GM08714 (cell line): Measurements from ENCODE around the gene VASH1.

Experiments used
- H3K4me3 ChIP-seq: fragments of 200-500 bp; sonication (Bioruptor generic); 2 replicates; pipeline ENCODE4 v1.5.1; 2014; ENCODE audit warnings: mild to moderate bottlenecking, low read length, inconsistent platforms
- ZNF274 ChIP-seq: IDR thresholded peaks from 2 replicates; pipeline ENCODE4 v1.6.1; 2012; ENCODE audit warnings: mild to moderate bottlenecking, low read depth, low read length

The VASH1 gene

GRCh38 chr14:76772300-76773187 is 11.3 kb downstream of the VASH1 start:
- no peak overlapping the region for H3K4me3 ChIP-seq
- TF ChIP-seq ZNF274, result no peak

GRCh38 chr14:76773188-76773885 is 12.1 kb downstream of the VASH1 start:
- H3K4me3 ChIP-seq, result no peak overlapping the region
- TF ChIP-seq ZNF274, result no peak

- TF ChIP-seq ZNF274, result no peak
- H3K4me3 ChIP-seq, result no peak overlapping the region
Observed at GRCh38 chr14:76773956-76774820, 12.9 kb downstream of the VASH1 start.

DNA sequence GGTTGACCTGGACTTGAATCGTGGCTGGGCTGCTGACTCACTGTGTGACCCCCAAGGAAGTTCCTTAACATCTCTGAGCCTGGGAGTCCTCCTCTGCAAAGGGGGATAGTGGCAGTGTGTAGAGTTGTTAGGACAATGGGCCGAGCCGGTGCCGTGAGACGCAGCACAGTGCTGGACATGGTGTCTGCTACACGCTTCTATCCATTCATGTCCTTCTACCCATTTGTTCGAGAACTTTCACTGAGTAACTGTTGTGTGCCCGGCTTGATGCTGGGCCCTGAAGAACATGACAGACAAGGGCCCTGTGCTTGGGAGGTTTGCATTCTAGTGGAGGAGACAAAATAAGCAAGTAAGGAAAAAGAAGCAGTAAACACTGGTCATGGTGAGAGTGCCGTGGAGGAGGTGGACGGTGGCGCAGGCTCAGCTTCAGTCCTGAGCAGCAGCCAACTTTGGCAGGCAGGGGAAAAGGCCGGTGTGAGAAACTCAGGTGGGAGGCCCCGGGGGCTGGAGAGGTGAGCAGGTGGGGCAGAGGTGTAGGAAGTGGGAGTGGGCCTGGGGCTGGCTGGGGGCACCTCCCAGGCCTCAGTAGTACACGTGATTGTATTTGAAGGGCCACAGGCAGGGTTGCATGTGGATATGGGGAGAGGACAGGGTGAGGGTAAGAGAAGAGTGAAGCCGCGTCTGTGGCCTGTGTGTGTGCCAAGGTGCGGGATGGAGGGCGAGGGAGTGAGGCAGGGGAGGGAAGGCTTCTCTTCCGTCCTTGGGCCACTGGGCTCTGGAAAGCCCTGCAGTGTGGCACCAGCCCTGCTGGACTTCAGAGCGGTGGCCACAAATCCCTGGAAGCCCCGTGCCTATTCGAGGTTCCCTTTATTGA is 13.8 kb downstream of the VASH1 start:
- TF ChIP-seq ZNF274, result no peak
- no peak overlapping the region for H3K4me3 ChIP-seq

GRCh38 chr14:76775695-76776427 is 14.6 kb downstream of the VASH1 start:
- no peak for TF ChIP-seq ZNF274
- H3K4me3 ChIP-seq, result no peak overlapping the region

DNA sequence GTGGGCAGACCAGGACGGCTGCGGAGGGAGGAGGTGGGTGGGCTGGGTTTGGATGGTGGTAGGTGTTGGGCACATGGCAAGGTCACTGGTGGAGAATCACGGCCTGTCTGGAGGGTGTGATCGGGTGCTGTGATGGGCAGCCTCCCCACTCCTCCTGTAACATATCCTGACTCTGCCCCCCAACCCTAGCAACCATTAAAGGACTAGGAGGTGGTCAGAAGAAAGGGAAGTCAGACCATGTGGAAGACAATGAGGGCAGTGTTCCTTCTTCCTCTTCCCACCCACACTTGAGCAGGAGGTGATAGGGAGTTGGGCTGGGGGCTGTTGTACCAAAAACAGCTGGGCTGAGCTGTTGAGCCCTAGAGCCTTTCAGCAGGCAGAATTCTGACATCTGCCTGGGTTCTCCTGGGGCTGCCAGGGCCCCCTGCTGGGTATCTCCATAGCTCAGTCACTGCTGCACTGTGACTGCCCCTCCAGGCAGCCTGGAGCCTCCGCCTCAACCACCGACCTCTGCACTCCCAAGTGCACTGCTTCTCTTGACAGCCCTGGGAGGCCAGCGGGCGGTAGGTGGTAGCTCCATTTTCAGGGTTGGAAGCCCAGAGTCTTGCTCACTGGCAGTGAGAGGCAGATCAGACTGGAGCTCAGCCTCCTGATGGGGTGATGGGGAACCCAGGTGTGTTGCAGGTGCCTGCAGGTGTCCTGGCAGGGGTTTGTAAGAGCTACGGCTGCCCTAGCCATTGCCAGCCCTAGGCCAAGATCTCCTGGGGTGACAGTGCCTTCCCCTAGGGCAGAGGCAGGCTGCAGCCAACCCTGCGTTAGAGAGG is 15.4 kb downstream of the VASH1 start:
- no peak for TF ChIP-seq ZNF274
- no peak overlapping the region for H3K4me3 ChIP-seq

GRCh38 chr14:76777721-76778120 is 16.5 kb downstream of the VASH1 start:
- TF ChIP-seq ZNF274, result no peak
- H3K4me3 ChIP-seq, result no peak overlapping the region

GRCh38 chr14:76778546-76779215 is 17.4 kb downstream of the VASH1 start:
- TF ChIP-seq ZNF274, result no peak
- no peak overlapping the region for H3K4me3 ChIP-seq

- H3K4me3 ChIP-seq, result no peak overlapping the region
- TF ChIP-seq ZNF274, result no peak
Observed at GRCh38 chr14:76779221-76780057, 18.2 kb downstream of the VASH1 start.

- no peak for TF ChIP-seq ZNF274
- no peak overlapping the region for H3K4me3 ChIP-seq
Observed at GRCh38 chr14:76780058-76780345, 18.7 kb downstream of the VASH1 start.

GRCh38 chr14:76780360-76780759 is 19.1 kb downstream of the VASH1 start:
- no peak for TF ChIP-seq ZNF274
- no peak overlapping the region for H3K4me3 ChIP-seq
